HEK293 (cell line): ENCODE measurements around the gene CEP112.

Source experiments
- CTCF ChIA-PET: fragments of 350-600 bp; formaldehyde crosslinking; extraction: SDS; loops from one replicate; lab custom pipeline; 2021; ENCODE audit warnings: antibody characterized with exemption; lab: Yijun Ruan, JAX
- POLR2A ChIA-PET: fragments of 300-600 bp; formaldehyde crosslinking; extraction: SDS; loops from one replicate; lab custom pipeline; 2020; ENCODE audit warnings: antibody characterized with exemption, inconsistent platforms; lab: Yijun Ruan, JAX
- H3K27ac ChIP-seq: fragments of 200-500 bp; sonication (Bioruptor generic); 2 replicates; pipeline ENCODE4 v1.5.1; 2014; ENCODE audit warnings: low read depth, low read length, control low read depth, inconsistent platforms; ENCODE audit errors: extremely low read depth
- H3K36me3 ChIP-seq, 2 experiments: fragments of 200-500 bp in 1 of 2; sonication (Bioruptor generic) in 1 of 2; 1 replicate in 1 of 2; 2 replicates in 1 of 2; pipeline ENCODE4 v1.5.1; 2014 to 2017; ENCODE audit warnings: inconsistent platforms in 2 of 2, low read length in 2 of 2; ENCODE audit not compliant: control insufficient read depth in 2 of 2, insufficient read depth in 1 of 2
- H3K4me1 ChIP-seq: fragments of 200-500 bp; sonication (Bioruptor generic); 2 replicates; pipeline ENCODE4 v1.5.1; 2014; ENCODE audit warnings: mild to moderate bottlenecking, low read length, inconsistent platforms; ENCODE audit not compliant: control insufficient read depth, insufficient read depth
- H3K4me3 ChIP-seq: 2 replicates; pipeline ENCODE4 v1.5.1; 2011; ENCODE audit warnings: low read depth, mild to moderate bottlenecking, control low read depth, low read length, moderate library complexity
- H3K9me3 ChIP-seq: fragments of 200-500 bp; sonication (Bioruptor generic); 2 replicates; pipeline ENCODE4 v1.5.1; 2014; ENCODE audit warnings: low read depth, low read length, inconsistent platforms; ENCODE audit not compliant: control insufficient read depth, insufficient read depth
- BCL11B ChIP-seq: fragments of 450-650 bp; formaldehyde crosslinking; IDR thresholded peaks from 2 replicates; pipeline ENCODE4 v1.5.1; 2016; ENCODE audit warnings: low read depth, missing biosample characterization, missing genetic modification characterization
- GLIS1 ChIP-seq: fragments of 450-650 bp; formaldehyde crosslinking; IDR thresholded peaks from 2 replicates; pipeline ENCODE4 v1.5.1; 2016; ENCODE audit warnings: missing biosample characterization, missing genetic modification characterization
- HOXA7 ChIP-seq: sonication (generic); formaldehyde crosslinking; IDR thresholded peaks from 2 replicates; pipeline ENCODE4 v1.8.1; 2022; ENCODE audit warnings: missing genetic modification reagents, borderline replicate concordance
- HOXD13 ChIP-seq: sonication (generic); formaldehyde crosslinking; IDR thresholded peaks from 2 replicates; pipeline ENCODE4 v1.8.0; 2022; ENCODE audit warnings: missing genetic modification reagents, borderline replicate concordance
- INSM2 ChIP-seq: fragments of 450-650 bp; formaldehyde crosslinking; IDR thresholded peaks from 2 replicates; pipeline ENCODE4 v1.5.1; 2016; ENCODE audit warnings: missing biosample characterization, missing genetic modification characterization
- KLF16 ChIP-seq: fragments of 450-650 bp; formaldehyde crosslinking; IDR thresholded peaks from 2 replicates; pipeline ENCODE4 v1.5.1; 2017; ENCODE audit warnings: missing biosample characterization, missing genetic modification characterization
- KLF17 ChIP-seq: fragments of 450-650 bp; formaldehyde crosslinking; IDR thresholded peaks from 2 replicates; pipeline ENCODE4 v1.5.1; 2016; ENCODE audit warnings: missing biosample characterization, missing genetic modification characterization
- YY2 ChIP-seq: fragments of 450-650 bp; formaldehyde crosslinking; IDR thresholded peaks from 2 replicates; pipeline ENCODE4 v1.5.1; 2016; ENCODE audit warnings: missing biosample characterization, missing genetic modification characterization
- ZFP69B ChIP-seq: fragments of 450-650 bp; formaldehyde crosslinking; IDR thresholded peaks from 2 replicates; pipeline ENCODE4 v1.5.1; 2016; ENCODE audit warnings: missing biosample characterization, missing genetic modification characterization
- ZNF112 ChIP-seq: fragments of 450-650 bp; formaldehyde crosslinking; IDR thresholded peaks from 2 replicates; pipeline ENCODE4 v1.5.0; 2017; ENCODE audit warnings: missing biosample characterization, missing genetic modification characterization
- ZNF114 ChIP-seq: fragments of 450-650 bp; formaldehyde crosslinking; IDR thresholded peaks from 2 replicates; pipeline ENCODE4 v1.5.0; 2017; ENCODE audit warnings: missing biosample characterization, missing genetic modification characterization
- ZNF132 ChIP-seq: fragments of 450-650 bp; formaldehyde crosslinking; IDR thresholded peaks from 2 replicates; pipeline ENCODE4 v1.5.1; 2017; ENCODE audit warnings: missing biosample characterization, missing genetic modification characterization, borderline replicate concordance
- ZNF133 ChIP-seq: fragments of 450-650 bp; formaldehyde crosslinking; IDR thresholded peaks from 2 replicates; pipeline ENCODE4 v1.5.1; 2016; ENCODE audit warnings: missing biosample characterization, missing genetic modification characterization
- ZNF23 ChIP-seq: fragments of 450-650 bp; formaldehyde crosslinking; IDR thresholded peaks from 2 replicates; pipeline ENCODE4 v1.5.1; 2016; ENCODE audit warnings: missing biosample characterization, missing genetic modification characterization, borderline replicate concordance
- ZNF248 ChIP-seq: fragments of 450-650 bp; formaldehyde crosslinking; IDR thresholded peaks from 2 replicates; pipeline ENCODE4 v1.5.1; 2017; ENCODE audit warnings: missing biosample characterization, missing genetic modification characterization
- ZNF335 ChIP-seq: fragments of 450-650 bp; formaldehyde crosslinking; conservative IDR thresholded peaks from 2 replicates; pipeline ENCODE4 v1.5.1; 2016; ENCODE audit warnings: missing biosample characterization, missing genetic modification characterization
- ZNF354C ChIP-seq: fragments of 450-650 bp; formaldehyde crosslinking; IDR thresholded peaks from 2 replicates; pipeline ENCODE4 v1.5.1; 2016; ENCODE audit warnings: missing biosample characterization, missing genetic modification characterization, low read depth, borderline replicate concordance
- ZNF404 ChIP-seq: fragments of 450-650 bp; formaldehyde crosslinking; IDR thresholded peaks from 2 replicates; pipeline ENCODE4 v1.5.1; 2017; ENCODE audit warnings: missing biosample characterization, missing genetic modification characterization
- ZNF521 ChIP-seq: fragments of 450-650 bp; formaldehyde crosslinking; IDR thresholded peaks from 2 replicates; pipeline ENCODE4 v1.5.1; 2017; ENCODE audit warnings: missing biosample characterization, mild to moderate bottlenecking, missing genetic modification characterization
- ZNF776 ChIP-seq: fragments of 450-650 bp; formaldehyde crosslinking; IDR thresholded peaks from 2 replicates; pipeline ENCODE4 v1.5.0; 2017; ENCODE audit warnings: missing biosample characterization, missing genetic modification characterization, borderline replicate concordance
- ZNF791 ChIP-seq: fragments of 450-650 bp; formaldehyde crosslinking; IDR thresholded peaks from 2 replicates; pipeline ENCODE4 v1.5.1; 2016; ENCODE audit warnings: missing biosample characterization, missing genetic modification characterization
- ZNF792 ChIP-seq: fragments of 450-650 bp; formaldehyde crosslinking; IDR thresholded peaks from 2 replicates; pipeline ENCODE4 v1.5.1; 2016; ENCODE audit warnings: missing biosample characterization, missing genetic modification characterization
- TF ChIP-seq, protein P1 (sequence below): fragments of 450-650 bp; formaldehyde crosslinking; IDR thresholded peaks from 2 replicates; pipeline ENCODE4 v1.5.1; 2016; ENCODE audit warnings: missing biosample characterization, missing genetic modification characterization
- TF ChIP-seq, protein P2 (sequence below): fragments of 450-650 bp; formaldehyde crosslinking; IDR thresholded peaks from 2 replicates; pipeline ENCODE4 v1.5.1; 2017; ENCODE audit warnings: missing biosample characterization, missing genetic modification characterization
- TF ChIP-seq, protein P3 (sequence below): fragments of 450-650 bp; formaldehyde crosslinking; IDR thresholded peaks from 2 replicates; pipeline ENCODE4 v1.5.1; 2016; ENCODE audit warnings: missing biosample characterization, missing genetic modification characterization

Gene CEP112

DNA sequence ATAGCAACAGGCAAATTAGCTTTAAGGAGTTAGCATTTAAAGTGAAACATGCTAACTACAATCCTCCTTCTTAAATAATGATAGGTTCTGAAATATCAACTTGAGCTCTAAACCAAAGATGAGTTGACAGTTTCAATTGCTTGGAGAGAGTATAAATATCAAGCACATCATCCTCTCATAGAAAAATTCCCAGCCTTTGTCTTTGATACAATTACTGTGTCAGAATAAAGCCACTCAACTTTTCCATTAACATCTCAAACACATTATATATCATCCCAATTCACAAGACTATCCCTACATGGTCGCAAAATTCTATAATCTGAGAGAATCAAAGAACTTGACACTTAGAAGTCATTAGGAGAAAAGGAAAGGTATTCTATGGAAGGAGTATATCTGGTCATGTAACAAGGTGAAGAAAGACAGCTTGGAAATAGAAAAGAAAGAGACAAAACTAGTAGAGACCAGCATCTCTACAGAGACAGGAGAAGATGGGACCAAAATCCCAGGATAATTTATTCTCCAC, 189.8 kb downstream of the CEP112 start:
- H3K9me3 ChIP-seq = no peaks in the 10 kb centered on the region
- H3K4me1 ChIP-seq = no peaks in the 10 kb centered on the region
- CTCF ChIA-PET = no interaction called here
- no peak for TF ChIP-seq ZNF133 (tag by site-specific recombination)
- TF ChIP-seq, protein P1, sequence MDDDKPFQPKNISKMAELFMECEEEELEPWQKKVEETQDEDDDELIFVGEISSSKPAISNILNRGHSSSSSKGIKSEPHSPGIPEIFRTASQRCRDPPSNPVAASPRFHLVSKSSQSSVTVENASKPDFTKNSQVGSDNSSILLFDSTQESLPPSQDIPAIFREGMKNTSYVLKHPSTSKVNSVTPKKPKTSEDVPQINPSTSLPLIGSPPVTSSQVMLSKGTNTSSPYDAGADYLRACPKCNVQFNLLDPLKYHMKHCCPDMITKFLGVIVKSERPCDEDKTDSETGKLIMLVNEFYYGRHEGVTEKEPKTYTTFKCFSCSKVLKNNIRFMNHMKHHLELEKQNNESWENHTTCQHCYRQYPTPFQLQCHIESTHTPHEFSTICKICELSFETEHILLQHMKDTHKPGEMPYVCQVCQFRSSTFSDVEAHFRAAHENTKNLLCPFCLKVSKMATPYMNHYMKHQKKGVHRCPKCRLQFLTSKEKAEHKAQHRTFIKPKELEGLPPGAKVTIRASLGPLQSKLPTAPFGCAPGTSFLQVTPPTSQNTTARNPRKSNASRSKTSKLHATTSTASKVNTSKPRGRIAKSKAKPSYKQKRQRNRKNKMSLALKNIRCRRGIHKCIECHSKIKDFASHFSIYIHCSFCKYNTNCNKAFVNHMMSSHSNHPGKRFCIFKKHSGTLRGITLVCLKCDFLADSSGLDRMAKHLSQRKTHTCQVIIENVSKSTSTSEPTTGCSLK (tag by site-specific recombination) = no peak
- no peak for TF ChIP-seq HOXA7 (CRISPR knock-in tag)
- TF ChIP-seq ZNF112 (tag by site-specific recombination) = no peak
- no peak for TF ChIP-seq ZNF248
- no peak for TF ChIP-seq YY2
- TF ChIP-seq ZNF792 = no peak
- TF ChIP-seq, all 188 proteins: peak for 0
- peaks cover 0 to 12% of the 10 kb centered on the region in 2 experiments; a peak in 1 of 3 replicates for H3K36me3 ChIP-seq
- no peak overlapping the region for H3K27ac ChIP-seq
- POLR2A ChIA-PET = no interaction called here
- H3K4me3 ChIP-seq = no peak overlapping the region

GRCh38 chr17:66000216-66000615, 191.7 kb downstream of the CEP112 start:
- H3K36me3 ChIP-seq = peaks cover 0 to 12% of the 10 kb centered on the region in 2 experiments; a peak in 1 of 3 replicates
- no peak overlapping the region for H3K4me3 ChIP-seq
- no peaks in the 10 kb centered on the region for H3K4me1 ChIP-seq
- TF ChIP-seq ZNF521 (tag by site-specific recombination) = no peak
- TF ChIP-seq ZNF404 (tag by site-specific recombination) = no peak
- TF ChIP-seq ZNF791 (tag by site-specific recombination) = no peak
- no peak for TF ChIP-seq KLF17 (tag by site-specific recombination)
- TF ChIP-seq ZFP69B (tag by site-specific recombination) = no peak
- no peak for TF ChIP-seq ZNF354C (tag by site-specific recombination)
- TF ChIP-seq KLF16 (tag by site-specific recombination) = no peak
- TF ChIP-seq ZNF114 (tag by site-specific recombination) = no peak
- TF ChIP-seq GLIS1 = no peak
- TF ChIP-seq, protein P2, sequence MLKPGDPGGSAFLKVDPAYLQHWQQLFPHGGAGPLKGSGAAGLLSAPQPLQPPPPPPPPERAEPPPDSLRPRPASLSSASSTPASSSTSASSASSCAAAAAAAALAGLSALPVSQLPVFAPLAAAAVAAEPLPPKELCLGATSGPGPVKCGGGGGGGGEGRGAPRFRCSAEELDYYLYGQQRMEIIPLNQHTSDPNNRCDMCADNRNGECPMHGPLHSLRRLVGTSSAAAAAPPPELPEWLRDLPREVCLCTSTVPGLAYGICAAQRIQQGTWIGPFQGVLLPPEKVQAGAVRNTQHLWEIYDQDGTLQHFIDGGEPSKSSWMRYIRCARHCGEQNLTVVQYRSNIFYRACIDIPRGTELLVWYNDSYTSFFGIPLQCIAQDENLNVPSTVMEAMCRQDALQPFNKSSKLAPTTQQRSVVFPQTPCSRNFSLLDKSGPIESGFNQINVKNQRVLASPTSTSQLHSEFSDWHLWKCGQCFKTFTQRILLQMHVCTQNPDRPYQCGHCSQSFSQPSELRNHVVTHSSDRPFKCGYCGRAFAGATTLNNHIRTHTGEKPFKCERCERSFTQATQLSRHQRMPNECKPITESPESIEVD (tag by site-specific recombination) = no peak
- TF ChIP-seq, protein P3, sequence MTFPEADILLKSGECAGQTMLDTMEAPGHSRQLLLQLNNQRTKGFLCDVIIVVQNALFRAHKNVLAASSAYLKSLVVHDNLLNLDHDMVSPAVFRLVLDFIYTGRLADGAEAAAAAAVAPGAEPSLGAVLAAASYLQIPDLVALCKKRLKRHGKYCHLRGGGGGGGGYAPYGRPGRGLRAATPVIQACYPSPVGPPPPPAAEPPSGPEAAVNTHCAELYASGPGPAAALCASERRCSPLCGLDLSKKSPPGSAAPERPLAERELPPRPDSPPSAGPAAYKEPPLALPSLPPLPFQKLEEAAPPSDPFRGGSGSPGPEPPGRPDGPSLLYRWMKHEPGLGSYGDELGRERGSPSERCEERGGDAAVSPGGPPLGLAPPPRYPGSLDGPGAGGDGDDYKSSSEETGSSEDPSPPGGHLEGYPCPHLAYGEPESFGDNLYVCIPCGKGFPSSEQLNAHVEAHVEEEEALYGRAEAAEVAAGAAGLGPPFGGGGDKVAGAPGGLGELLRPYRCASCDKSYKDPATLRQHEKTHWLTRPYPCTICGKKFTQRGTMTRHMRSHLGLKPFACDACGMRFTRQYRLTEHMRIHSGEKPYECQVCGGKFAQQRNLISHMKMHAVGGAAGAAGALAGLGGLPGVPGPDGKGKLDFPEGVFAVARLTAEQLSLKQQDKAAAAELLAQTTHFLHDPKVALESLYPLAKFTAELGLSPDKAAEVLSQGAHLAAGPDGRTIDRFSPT = no peak
- TF ChIP-seq BCL11B (tag by site-specific recombination) = no peak
- TF ChIP-seq ZNF776 = no peak
- TF ChIP-seq ZNF335 (tag by site-specific recombination) = no peak
- no peak for TF ChIP-seq ZNF132 (tag by site-specific recombination)
- TF ChIP-seq INSM2 (tag by site-specific recombination) = no peak
- TF ChIP-seq ZNF23 (tag by site-specific recombination) = no peak
- TF ChIP-seq HOXD13 (CRISPR knock-in tag) = no peak
- H3K27ac ChIP-seq = no peak overlapping the region
- CTCF ChIA-PET = no interaction called here
- POLR2A ChIA-PET = no interaction called here
- no peaks in the 10 kb centered on the region for H3K9me3 ChIP-seq
